Upper lobe of right lung (tissue), 1 donor: Measurements from ENCODE around the gene LRRC74A. TPM values are rescaled to one million over a fixed set of nuclear protein-coding genes. Genes with fewer than 3 reads are reported as not detected.

Experiments used
- ATAC-seq: fragments of 200-7000 bp; cut with Tn5 transposase; one replicate; pipeline ENCODE4 v1.9.1; 2020; ENCODE audit warnings: mild to moderate bottlenecking, moderate library complexity
- DNase-seq: peaks from one replicate; pipeline ENCODE4 v3.0.0-alpha.2; 2020
- H3K27ac ChIP-seq: fragments of 200-600 bp; one replicate; pipeline ENCODE4 v1.8.0; 2022
- H3K27me3 ChIP-seq: fragments of 200-600 bp; one replicate; pipeline ENCODE4 v1.8.0; 2022; ENCODE audit warnings: mild to moderate bottlenecking
- H3K36me3 ChIP-seq: fragments of 200-600 bp; one replicate; pipeline ENCODE4 v1.8.0; 2022
- H3K4me1 ChIP-seq: fragments of 200-600 bp; one replicate; pipeline ENCODE4 v1.8.0; 2022
- H3K4me3 ChIP-seq: fragments of 200-600 bp; one replicate; pipeline ENCODE4 v1.8.0; 2022; ENCODE audit warnings: mild to moderate bottlenecking
- H3K9me3 ChIP-seq: fragments of 200-600 bp; one replicate; pipeline ENCODE4 v1.8.0; 2022
- intact Hi-C: fragments of 100-400 bp; cut with DNase I; formaldehyde crosslinking; loops from one replicate; pipeline ENCODE4 v1.11.0; 2022
- total RNA-seq: library from RNA; stranded (reverse); fragmentation: NEBNext Ultra II Directional; extraction: Animal tissue kit (Norgen Biotek cat#: 25700); gene quantifications from one replicate; pipeline ENCODE4 v1.2.1, GENCODE V29; 2021
- TF ChIP-seq, protein P1 (sequence below): fragments of 200-600 bp; IDR thresholded peaks from one replicate; pipeline ENCODE4 v1.8.0; 2022; ENCODE audit warnings: antibody characterized with exemption
- donor health status: DM: no; HTN: yes; CAD: no; lungs with severe emphysema.

Gene LRRC74A
- total RNA-seq, 1 donor from 2014 or later, result not detected

DNA sequence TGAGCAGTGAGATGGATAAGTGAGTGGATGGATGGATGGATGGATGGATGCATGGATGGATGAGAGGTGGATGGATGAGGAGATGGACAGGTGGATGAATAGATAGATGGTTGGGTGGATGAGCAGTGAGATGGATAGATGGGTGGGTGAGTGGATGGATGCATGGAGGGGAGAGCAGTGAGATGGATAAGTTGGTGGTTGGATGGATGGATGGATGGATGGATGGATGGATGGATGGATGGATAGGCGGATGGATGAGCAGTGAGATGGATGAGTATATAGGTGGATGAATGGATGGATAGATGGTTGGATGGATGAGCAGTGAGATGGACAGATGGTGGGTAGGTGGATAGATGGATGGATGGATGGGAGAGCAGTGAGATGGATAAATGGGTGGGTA lies 30.6 kb downstream of the LRRC74A start:
- DNase-seq (no peak), ATAC-seq (no peak)
- Histone ChIP-seq H3K4me3 (no peak overlapping the region), H3K4me1 (no peaks in the 10 kb centered on the region), H3K9me3 (no peaks in the 10 kb centered on the region), H3K36me3 (no peaks in the 10 kb centered on the region), H3K27ac (no peak overlapping the region), H3K27me3 (no peaks in the 10 kb centered on the region)
- TF ChIP-seq, protein P1, sequence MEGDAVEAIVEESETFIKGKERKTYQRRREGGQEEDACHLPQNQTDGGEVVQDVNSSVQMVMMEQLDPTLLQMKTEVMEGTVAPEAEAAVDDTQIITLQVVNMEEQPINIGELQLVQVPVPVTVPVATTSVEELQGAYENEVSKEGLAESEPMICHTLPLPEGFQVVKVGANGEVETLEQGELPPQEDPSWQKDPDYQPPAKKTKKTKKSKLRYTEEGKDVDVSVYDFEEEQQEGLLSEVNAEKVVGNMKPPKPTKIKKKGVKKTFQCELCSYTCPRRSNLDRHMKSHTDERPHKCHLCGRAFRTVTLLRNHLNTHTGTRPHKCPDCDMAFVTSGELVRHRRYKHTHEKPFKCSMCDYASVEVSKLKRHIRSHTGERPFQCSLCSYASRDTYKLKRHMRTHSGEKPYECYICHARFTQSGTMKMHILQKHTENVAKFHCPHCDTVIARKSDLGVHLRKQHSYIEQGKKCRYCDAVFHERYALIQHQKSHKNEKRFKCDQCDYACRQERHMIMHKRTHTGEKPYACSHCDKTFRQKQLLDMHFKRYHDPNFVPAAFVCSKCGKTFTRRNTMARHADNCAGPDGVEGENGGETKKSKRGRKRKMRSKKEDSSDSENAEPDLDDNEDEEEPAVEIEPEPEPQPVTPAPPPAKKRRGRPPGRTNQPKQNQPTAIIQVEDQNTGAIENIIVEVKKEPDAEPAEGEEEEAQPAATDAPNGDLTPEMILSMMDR, result no peak
- intact Hi-C loops, result no loop called here

DNA sequence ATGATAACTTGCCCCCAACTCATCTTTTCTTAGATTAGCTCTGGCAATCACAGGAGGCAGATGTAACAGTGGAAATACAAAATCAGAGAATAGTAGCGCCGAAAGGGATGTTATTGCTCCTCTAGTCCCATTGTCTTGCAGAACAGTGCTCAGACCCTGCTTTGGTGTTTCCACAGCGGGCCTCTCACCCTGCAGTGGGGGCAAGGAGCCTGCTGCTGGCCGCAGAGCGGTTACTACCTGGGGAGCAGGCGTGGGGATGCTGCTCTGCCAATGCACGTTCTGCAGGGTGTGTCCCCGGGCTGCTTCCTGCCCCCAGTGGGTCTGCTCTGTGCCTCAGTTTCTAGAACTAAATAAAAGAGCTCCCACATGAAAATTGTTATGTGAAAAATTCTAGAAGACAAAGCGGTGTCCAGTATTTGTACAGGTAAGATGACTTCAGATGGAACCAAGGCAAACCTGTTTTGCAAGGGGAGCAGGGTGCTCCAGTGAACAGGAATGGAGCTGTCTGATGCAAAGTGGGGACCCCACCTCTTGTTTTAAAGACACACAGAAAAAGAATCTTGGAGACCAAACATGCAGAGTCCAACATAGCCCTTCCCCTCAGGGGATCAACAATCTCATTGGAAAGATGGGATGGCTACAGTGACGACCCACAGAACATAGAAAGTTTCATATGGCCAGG lies 35.5 kb downstream of the LRRC74A start:
- Histone ChIP-seq H3K27ac (no peak overlapping the region), H3K36me3 (no peaks in the 10 kb centered on the region), H3K4me1 (peaks cover 21% of the 10 kb centered on the region), H3K27me3 (no peaks in the 10 kb centered on the region), H3K4me3 (no peak overlapping the region), H3K9me3 (no peaks in the 10 kb centered on the region)
- intact Hi-C loops, result no loop called here
- ATAC-seq (no peak), DNase-seq (no peak)
- TF ChIP-seq, protein P1, result no peak

DNA sequence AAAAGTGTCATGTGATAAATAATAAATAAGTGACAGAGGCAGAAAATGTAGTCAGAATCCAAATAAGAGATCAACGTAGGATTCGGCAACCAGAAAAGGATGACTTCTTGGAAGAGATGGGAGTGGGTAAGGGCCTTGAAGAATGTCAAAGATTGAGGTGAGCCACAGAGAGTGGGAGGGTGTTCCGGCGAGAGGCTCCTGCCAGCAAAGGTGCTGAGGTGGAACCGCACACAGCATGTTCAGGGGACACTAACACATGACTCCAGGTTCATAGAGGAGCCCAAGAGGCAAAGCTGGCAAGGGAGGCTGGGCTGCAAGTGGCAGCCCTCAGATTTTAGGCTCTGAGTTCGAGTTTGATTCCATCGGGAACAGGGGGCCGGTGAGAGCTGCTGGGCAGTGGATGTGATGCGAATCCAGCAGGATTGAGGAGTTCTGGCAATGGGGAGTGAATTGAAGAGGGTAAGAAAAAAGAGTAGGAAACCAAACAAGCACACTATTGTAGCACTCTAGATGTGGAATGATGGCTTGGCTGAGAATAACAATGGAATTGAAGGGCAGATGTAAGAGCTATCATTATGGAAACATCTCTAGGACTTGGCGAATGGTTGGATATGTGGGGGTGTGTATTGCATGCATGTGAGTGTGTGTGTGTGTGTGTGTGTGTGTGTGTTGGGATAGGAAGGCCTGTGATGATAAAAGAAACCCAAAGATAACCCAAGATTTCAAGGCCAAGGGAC lies 36.5 kb downstream of the LRRC74A start:
- Histone ChIP-seq H3K36me3 (no peaks in the 10 kb centered on the region), H3K4me1 (peaks cover 26% of the 10 kb centered on the region), H3K4me3 (no peak overlapping the region), H3K9me3 (no peaks in the 10 kb centered on the region), H3K27me3 (no peaks in the 10 kb centered on the region), H3K27ac (no peak overlapping the region)
- no peak for ATAC-seq
- DNase-seq, result no peak
- TF ChIP-seq, protein P1, result no peak
- intact Hi-C loops, result no loop called here

DNA sequence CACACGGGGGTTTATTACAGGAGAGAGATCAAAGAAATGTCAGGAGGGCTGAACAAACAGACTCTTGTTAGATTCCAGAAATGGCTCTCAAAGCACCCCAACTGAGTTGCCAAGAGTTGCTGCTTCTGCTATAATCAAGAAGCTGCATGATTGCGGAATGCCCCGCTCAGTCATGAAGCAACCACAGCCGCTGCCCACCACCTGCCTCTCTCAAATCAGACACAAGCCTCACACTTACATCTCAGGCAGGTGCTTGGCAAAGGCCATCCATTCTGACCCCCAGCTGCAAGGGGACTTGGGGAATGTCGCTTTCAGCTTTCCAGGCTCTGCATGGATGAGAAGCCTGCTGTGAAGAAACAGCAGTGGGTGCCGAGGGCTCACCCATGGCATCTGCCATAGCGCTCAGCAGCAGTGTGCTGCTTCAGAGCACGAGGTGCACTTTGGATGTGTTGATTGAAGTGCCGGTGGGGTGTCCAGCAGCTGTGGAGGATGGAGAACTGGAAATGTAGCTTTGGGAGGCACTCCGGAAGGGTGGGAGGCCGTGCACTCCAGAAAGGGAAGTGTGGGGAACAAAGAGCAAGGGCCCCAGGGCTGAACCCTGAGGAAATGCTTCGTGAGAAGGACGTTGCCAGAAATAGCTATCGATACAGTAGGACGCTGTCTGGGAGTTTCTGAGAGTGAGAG lies 37.7 kb downstream of the LRRC74A start:
- no peaks in the 10 kb centered on the region for H3K9me3 ChIP-seq
- H3K27ac ChIP-seq, result peak overlapping the region; percentile 74
- DNase-seq, result peak; percentile 81
- intact Hi-C loops, result no loop called here
- TF ChIP-seq, protein P1, result no peak
- peak overlapping the region; percentile 23 for H3K4me3 ChIP-seq
- H3K4me1 ChIP-seq, result peaks cover 32% of the 10 kb centered on the region
- H3K27me3 ChIP-seq, result no peaks in the 10 kb centered on the region
- no peaks in the 10 kb centered on the region for H3K36me3 ChIP-seq
- peak; percentile 83 for ATAC-seq

DNA sequence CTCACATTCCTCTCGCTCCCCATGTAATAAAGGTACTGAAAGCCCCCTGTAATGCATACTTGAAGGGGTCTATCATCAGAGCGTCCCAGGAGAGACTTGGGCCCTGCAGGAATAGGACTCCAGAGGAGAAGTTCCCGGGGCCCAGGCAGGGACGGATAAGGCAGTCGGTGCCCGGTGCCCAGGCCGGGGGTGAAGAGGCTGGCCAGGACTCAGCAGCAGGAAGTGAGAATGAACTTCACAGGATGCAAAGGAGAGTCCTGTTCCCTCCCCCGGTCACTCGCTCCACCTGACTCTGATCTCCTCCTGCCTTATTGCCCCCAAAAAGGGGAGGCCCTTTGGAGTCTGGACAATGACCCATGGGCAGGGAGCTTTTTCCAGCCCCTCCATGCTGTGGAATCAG lies 40.2 kb downstream of the LRRC74A start:
- TF ChIP-seq, protein P1, result no peak
- Histone ChIP-seq H3K36me3 (no peaks in the 10 kb centered on the region), H3K4me3 (no peak overlapping the region), H3K27me3 (no peaks in the 10 kb centered on the region), H3K9me3 (no peaks in the 10 kb centered on the region), H3K27ac (no peak overlapping the region), H3K4me1 (peaks cover 32% of the 10 kb centered on the region)
- no peak for ATAC-seq
- intact Hi-C loops, result no loop called here
- DNase-seq, result no peak
